ENCODE data around the gene CFAP77.

CFAP77 gene

DNA sequence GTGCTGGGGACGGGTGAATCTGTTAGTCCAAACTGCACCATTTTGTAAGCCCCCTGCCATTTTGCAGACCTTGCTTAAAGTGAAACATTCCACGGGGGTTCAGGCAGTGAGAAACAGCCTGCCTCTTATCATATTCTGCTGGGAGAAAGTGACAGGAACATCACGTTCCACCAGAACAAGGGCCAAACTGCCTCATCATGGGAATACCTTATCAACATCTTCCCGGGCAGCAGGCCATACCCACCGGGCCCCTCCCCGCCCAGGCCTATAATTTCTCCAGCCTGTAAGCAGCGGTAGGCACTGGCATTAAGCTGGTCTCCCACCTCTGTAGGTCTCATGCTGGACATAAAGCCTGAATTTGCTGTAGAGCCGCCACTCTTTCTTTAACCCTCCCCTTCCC is 1.5 kb upstream of the CFAP77 start:
- no peak for DNase-seq (ENCODE audit: low read depth)

DNA sequence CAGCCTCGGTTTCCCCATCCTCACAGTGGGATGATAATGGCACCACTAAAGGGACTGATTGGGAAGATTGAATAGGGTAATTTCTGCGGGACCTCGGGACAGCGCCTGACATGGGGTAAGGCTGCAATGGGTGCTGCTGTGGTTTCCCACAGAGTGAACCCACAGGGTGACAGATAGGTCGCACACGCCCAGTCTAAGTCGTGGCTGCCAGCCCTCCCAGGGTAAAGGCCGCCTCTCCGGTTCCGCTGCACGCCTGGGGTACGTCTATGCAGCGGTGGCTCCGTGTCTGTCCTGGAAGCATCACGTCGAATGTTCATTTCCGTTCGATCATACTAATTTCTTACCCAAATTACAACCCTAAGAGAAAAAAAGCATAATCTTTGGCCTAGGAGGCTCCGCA is 631 bp downstream of the CFAP77 start:
- DNase-seq (ENCODE audit: low read depth): no peak

DNA sequence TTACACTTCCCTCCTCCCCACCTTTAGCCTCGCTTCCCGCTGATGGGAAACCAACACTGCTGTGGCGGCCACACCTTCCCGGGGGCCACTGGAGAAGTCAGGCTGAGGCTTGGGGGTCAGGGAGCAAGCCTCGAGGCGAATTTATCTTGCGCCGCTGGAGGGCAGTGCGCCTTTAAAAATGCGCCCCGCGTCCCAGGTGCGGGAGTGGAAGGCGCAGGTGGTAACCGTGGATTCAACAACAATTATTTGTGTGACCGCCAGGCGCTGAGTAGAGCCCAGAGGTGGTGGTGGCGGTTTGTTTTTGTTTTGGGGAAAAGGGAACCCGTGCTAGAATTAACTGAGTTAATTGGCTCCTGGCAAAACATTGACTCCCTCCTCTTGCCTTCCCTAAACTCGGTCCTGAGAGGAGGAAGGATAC is 1.1 kb downstream of the CFAP77 start:
- DNase-seq (ENCODE audit: low read depth): peak; percentile 13

DNA sequence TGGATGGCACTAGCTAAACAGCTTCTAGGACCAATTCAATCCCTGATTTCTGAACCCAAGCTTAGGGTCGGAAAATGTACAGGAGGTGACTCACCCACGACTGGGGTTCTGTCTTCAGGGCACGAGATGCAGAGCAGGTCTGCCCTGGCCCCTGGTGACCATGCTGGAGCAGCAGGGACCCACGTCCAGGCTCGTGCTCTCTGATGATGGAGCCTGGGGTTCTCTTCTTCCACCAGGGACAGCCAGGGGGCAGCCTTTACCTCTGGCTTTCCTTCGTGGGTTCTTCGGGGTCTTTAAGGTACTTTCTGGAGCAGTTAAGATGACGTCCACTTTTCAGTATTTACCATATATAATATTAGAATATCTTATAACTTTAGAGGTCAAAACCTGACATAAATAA is 2.1 kb downstream of the CFAP77 start:
- peak; percentile 19 for DNase-seq (ENCODE audit: low read depth)

DNA sequence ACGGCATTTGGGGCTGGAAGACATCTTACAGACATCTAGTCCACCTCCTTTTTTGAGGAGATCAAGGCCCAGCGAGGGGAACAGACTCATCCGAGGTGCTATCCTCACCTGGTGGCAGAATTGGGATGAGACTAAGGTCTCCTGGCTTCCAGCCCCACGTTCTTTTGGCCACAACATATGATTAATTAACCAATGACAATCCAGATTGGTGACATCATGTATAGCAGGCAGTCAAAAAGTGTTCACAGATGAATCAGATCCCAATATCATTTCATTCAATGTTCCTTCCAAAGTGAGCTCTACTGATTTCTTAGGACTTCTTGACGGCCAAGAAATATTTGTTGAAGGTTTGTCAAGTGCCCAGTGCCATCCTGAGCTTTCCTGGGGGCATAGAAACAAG is 3.9 kb downstream of the CFAP77 start:
- no peak for DNase-seq (ENCODE audit: low read depth)

DNA sequence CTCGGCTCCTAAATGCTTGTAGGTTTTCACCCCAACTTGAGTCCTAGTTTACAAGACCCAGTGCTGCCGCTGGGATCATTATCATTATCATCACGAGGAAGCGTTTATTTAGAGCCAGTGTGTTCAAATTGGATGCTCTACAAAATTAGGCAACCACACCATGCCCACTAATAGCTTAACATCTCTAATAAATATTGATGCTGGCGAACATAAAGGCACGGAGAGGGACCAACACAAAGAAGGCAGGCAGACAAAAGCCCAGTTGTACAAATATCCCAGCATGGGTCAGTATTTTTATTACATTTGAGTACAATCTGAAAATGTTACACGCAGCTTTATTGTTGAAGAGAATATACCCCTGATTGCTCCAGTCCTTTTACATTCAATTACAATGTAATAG is 4.7 kb downstream of the CFAP77 start:
- DNase-seq (ENCODE audit: low read depth): no peak

DNA sequence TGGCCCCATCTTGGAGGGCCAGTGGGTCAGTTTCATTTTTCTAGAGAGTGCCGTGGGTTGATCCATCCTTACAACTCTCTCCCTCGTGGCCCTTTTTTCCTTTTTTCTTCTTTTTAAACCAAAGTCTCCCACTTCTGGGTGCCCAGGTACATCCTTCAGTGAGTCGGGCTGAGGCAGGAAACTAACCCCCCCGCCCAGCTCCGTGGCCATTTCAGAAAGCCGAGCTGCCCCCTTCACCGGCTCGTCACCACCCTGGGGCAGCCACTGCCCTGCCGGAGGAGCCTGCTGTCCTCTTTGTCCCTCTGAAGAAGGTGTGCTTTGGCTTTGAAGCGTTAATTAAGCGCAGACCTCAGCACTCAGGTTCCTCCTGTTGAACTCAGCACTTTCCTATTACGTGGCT is 5.2 kb downstream of the CFAP77 start:
- no peak for DNase-seq (ENCODE audit: low read depth)

DNA sequence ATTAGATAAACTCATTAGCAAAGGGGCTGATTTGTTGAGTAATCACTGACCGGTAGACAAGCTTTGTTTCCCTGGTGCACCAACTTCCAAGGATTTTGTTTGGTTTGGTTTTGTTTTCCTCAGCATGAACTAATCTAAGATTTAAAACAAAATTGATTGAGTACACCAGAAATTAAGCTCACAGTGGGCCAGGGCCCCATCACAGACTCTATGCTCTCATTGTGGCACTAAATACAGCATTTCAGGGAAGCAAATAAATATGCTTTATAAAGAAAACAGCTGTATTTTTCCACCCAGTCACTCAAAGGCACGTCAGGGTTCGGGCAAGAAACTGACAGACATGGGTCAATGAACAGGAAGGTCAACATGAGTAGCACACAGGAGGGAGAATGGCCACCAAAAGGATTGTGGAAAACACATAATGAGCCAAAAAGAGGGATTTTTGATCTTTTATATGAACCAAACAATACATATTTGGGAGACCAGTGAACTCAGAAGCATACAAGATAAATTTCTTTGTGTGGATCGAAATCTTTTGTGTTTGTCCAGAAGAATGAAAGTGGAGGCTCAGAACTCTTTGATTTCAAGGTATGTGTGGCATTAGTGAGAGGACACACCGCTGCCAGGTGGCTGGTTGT is 8.8 kb downstream of the CFAP77 start:
- no peak for DNase-seq (ENCODE audit: low read depth)

DNA sequence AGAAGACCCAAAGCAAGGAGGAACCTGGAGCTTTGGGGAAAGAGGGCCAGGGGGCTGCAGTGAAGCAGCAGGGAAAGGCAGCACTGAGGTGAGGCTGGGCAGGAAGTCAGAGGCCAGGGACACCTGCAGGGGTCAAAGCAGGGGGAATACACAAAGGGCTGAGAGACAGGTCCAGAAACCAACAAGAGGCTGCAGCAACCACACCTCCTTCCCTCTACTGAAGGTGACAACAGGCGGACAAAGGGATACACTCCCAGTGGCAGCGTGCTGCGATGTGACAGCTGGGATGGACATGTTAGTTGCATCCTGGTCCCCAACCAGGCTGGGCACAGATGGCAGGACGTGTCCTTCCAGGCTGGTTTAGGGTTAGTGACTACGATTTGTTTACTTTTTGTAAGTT is 12.6 kb downstream of the CFAP77 start:
- DNase-seq (ENCODE audit: low read depth): no peak

DNA sequence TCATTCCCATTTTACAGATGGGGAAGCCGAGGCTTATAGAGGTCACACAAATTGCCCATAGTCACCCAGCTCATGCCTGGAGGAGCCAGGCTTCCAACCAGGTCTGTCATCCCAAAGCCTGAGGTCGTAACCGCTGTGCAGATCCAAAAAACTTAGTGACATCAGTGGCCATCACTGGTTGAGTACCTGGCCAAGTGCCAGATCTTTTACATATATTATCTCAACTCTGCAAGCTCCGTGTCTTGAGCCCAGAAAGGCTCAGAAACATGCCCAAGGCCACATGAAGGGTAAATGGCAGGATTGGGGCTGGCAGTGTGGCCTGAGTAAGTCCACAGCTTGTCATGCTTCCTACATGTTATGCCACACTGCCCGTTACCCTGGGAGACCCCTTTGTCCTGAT is 13.5 kb downstream of the CFAP77 start:
- no peak for DNase-seq (ENCODE audit: low read depth)

DNA sequence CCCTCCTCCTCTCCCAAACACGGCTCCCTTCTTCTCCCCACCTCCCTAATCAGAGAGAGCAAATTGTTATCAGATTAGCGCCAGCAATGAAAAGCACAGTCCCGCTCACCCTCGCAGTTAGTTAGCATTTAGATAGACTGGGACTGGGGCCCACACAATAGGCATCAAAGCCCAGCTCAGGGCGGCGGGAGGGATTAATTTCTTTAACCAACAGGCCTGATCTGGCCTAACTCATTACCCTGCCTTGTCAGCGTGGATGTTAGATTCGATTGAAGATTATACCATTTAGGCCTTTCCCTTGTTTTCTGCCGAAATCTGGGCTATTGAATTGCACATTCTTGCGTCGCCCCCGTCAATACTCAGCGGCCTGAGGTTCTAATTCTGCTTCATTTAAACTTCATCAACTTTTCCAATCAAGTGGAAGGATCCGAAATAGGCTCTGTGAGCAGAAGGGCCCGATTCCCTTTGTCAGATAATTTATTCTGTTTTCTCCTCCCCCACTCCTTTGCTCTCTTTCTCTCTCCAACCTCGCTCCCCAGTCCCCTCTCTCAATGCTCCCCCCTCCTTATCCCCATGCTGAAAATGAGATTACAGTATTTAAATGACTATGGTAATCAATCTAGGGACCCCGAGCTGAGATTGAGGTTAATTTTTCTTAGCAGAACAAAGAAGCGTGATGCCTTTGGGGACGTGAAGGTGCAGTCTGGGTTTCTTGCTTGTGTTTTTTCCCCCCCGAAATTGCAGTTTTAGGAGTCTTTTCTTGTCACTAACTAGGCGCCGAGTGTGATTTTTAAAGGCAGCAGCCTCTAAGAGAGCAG is 15.1 kb downstream of the CFAP77 start:
- DNase-seq (ENCODE audit: low read depth): no peak

DNA sequence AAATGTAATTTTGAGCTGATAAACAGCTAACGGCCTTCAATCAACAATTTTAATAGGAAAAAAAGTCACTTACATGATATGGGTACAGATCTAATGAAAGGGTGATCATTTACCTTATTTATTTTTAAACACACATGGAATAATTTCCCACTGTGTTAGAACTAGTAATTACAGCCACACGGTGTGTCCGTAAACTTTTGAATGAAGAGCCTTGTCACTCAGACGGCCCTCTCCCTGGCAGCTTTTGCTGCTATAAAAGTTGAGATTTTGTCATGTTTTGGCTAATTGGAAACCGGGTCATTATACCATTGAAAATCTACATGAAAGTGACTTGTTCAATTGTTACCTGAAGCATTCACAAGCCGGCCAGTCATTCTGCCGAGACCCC is 15.7 kb downstream of the CFAP77 start:
- no peak for DNase-seq (ENCODE audit: low read depth)

DNA sequence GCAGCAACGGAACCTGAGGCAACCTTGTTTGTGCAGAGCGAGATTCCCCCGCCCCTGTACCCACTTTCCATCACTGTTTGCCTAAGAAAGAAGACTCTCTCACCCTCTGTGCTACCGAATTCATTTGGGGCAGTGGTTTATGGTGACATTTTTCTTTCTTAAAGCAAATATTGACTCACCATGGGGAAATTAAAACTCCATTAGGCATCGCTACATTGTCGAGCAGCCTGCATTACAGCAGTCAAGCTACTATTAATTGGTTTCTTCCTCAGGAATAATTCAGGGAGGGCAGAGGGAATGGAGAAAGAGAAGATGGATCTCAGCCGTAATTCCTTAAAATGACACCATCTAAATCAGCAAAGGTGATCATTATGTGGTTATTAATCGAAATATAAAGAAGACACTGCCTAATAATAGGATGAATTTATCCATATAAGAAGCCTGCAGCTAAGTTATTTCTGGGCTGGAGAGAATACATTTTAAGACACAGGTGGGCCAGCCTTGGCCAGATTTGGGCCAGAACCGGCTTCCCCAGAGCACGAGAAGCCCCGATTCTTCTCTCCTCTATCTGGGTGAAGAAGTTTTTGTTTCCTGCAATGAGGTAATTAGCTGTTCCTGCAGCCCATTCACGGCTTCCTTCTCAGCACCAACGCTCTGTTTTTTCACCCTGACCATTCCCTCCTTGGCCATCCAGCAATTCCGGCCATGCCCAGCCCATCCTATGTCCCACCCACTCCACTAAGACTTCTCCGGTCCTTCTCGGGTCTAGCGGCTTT is 16.8 kb downstream of the CFAP77 start:
- DNase-seq (ENCODE audit: low read depth): no peak

DNA sequence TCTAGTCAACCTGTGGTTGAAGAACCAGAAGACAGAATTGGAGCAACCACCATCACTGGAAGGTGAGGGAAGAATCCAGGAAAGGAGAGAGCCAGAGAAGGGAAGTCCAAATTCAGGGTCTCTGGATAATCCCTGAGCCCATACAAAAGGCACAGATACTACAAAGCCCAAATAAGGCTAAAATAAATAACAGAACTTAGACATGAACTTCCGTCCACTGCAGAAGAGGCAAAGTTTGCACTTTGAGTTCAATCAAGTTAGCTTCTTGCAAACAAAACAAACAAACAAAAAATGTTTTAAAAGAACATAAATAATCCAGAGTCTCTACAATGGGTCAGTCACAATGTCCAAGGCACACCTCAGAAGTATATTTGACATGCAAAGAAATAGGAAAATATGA is 21.0 kb downstream of the CFAP77 start:
- DNase-seq (ENCODE audit: low read depth): no peak

DNA sequence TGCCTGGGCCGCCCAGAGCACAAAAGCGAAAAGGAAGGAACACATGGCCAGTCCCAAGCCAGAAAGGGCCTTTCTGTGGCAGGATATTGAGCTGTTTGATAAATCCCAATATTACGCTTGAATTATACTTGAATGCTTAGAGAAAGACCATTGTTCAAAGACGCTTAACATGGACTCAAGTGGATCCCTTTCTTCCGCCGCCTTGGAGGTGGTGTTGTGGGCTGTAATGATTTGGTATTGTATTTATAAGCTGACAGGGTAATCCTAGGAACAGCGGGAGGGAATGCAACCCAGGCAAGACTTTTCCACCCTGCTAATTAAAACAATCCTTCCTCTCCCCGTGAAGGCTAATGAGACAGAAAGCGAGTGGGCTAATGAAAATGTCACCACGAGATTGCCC is 24.9 kb downstream of the CFAP77 start:
- no peak for DNase-seq (ENCODE audit: low read depth)

DNA sequence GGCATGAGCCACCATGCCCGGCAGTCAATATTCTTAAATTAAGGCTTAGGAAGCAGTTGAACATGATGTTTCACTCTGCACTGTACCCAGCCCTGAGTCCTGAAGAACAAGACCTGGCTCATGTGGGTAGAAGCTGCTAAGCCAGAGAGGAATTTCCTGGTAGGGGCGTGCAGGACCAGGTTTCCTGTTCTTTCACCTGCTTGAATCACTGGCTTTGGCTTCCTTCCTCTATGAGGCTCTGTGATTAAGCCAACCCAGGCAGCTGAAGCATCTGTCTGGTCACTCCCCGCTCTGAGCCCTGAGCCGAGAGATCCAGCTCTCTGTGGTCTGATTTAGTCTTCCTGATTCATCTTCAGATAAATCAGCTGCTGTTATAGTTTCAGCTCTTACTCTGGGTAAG is 29.1 kb downstream of the CFAP77 start:
- no peak for DNase-seq (ENCODE audit: low read depth)

DNA sequence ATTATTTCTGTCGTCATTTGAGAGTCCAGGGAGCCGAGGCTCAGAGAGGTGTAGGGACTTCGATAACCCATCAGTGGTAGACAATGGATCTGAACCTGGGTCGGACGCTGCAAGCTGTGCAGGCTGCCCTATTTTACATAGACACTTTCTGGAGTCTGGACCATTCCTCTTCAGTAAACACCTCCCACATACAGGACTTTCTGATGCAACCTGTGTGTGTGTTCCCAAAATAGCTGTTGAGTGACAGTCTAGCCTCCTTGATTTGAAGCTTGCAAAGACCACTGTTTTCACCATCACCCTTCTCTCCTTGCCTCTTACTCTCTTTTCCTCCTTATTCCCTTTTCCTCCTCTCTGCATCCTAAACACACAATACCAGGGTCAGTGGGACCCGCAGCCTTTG is 30.7 kb downstream of the CFAP77 start:
- DNase-seq (ENCODE audit: low read depth): no peak

DNA sequence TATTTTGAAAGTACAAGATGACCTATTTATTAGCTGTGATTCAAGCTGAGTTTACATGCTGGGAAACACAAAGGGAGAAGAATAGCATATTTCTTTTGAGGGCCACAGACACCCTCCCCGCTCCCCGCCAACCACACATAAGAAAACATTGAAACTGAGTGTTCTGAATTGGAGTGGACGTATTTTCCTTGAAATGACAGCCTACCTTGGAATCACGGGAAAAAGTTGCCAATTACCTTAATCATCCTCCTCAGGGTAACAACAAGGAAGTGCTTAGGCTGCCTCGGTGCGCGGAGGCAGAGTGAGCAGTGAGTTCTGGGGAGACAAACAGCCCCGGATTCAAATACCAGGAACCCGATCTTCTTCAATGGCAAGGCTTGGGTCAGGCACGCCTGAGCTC is 31.4 kb downstream of the CFAP77 start:
- DNase-seq (ENCODE audit: low read depth): no peak

DNA sequence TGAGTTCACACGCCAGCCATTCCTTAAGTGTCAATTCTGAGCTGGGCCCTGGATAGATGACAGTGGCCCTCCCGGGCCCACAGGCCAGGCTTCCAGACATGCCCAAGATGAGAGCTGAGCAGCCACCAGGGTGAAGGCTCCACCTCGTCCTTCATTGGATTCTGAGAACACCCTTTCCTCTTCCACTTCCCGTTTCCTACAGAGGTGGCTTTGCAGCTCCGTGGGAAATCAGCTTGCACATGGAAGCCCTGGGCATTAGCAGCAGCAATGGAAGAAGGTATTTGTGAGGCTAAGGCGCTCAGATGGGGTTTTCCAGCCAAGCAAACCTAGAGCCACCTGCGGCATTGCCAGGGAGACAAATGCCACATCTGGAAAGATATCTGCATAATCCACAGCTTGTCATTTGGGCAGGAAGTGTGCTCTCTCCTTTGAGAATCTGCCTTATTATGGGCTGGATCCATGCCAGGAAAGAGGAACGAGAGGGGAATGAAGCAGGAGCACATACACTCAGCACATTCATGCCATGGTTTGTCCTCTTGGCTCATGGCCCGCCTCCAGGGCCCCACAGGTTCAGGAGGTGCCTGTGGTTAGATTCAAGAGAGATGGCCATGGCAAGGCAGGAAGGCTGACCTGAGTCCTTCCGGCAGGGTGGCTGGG is 34.1 kb downstream of the CFAP77 start:
- DNase-seq (ENCODE audit: low read depth): no peak

DNA sequence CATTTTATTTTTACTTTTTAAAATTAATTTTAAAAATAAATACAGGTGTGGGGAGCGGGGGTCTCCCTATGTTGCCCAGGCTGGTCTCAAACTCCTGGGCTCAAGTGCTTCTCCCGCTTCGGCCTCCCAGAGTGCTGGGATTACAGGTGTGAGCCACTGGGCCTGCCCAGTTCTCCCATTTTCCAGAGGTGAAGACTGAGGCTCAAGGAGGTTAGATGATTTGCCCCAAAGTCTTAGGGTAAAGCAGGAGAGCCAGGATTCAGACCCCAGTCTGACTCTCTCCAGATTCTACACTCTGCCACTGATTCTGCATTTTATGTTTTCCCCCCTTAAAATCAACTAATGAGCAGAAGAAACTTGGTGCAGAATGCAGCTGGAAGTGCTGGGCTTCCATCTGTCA is 36.9 kb downstream of the CFAP77 start:
- DNase-seq (ENCODE audit: low read depth): no peak

DNA sequence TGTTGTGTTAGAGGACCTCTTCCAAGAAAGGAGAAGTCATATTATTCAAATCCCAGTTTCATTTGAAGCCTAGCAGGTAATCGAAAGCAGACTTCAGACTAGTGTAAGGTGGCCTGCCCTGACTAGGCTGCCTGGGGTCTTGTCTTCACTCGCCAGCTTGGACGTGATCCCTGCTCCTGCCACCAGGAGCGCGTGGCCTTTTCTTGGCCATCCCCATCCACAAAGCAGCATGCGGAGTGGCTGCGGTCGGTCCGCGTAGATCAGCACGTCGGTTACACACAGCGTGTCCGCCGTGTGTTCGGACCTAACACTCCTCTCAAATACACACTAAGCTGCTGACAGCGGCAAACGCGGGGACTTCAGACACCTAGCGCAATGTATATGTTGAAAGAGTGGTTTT is 37.3 kb downstream of the CFAP77 start:
- DNase-seq (ENCODE audit: low read depth): no peak

DNA sequence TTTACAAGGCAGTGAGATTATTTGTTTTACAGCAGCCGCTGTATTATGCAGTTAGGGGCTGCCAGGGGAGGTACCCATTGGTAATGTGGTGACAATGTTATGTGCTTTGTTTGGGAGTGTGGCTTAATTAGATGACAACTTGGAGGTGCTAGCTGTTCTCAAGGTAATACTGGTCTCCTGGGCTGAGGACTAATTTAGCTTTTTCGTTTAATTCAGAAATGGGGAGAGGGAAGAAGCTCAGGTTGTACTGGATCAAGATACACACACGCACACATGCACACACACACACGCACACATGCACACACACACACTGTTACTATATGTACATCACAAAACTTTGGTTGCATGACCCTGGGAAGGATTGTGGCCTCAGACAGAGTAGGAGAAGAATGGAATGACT is 37.9 kb downstream of the CFAP77 start:
- no peak for DNase-seq (ENCODE audit: low read depth)

DNA sequence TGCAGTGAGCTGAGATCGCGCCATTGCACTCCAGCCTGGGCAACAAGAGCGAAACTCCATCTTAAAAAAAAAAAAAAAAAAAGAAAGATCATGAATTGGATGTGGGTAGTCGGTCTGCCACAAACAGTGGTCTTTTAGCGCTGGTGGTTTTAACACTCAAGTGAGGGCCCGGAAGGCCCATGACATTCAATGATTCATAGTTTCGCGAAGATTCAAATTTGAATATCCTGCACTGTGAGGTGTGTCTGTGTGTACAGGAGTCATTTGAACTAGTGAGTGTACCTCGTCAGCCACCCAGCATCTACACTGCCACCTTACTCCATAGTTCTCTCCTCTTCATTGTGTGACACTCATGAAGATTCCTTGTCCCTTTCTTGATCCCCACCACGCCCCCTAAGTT is 41.3 kb downstream of the CFAP77 start:
- no peak for DNase-seq (ENCODE audit: low read depth)
